ENCODE data around the gene SCYGR5.

The SCYGR5 gene

DNA sequence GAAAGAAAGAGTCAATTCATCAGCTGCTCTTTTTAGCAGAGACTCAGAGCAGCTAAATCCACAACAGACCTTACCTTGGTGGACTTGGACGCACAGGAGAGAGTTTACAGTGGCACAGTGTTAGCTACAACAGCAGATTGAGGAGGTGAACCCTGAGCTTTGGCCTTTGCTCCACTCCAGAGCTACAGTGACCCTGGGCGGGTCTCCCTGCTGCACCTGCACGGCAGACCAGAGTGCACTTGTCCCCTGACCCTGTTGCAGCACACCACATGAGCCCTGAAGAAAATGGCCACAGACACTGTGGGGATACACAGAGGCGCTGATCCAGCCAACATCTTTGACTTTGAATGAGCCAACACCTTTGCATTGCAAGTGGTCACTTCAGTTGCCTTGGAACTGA, 40.3 kb downstream of the SCYGR5 start:
- TF ChIP-seq GATA3 (IDR thresholded peaks at IDR 0.05; ENCODE audit: low read depth, low read length) (no peak), GATA2 (IDR thresholded peaks at IDR 0.05; ENCODE audit: low read depth, low read length) (no peak)

DNA sequence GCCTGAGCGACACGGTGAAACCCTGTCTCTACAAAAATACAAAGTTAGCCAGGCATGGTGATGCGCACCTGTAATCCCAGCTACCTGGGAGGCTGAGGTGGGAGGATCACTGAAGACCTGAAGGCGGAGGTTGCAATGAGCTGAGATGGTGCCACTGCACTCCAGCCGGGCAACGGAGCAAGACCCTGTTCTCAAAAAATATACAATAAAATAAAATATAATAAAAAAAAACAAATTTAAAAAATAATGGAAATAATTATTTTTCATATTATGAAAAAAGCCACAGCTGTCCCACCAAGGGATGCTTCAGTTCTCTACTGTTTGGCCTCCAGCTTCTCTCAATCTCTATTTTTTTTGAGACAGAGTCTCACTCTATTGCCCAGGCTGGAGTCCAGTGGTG, 40.8 kb downstream of the SCYGR5 start:
- TF ChIP-seq GATA2 (IDR thresholded peaks at IDR 0.05; ENCODE audit: low read depth, low read length), result no peak
- TF ChIP-seq GATA3 (IDR thresholded peaks at IDR 0.05; ENCODE audit: low read depth, low read length), result no peak

DNA sequence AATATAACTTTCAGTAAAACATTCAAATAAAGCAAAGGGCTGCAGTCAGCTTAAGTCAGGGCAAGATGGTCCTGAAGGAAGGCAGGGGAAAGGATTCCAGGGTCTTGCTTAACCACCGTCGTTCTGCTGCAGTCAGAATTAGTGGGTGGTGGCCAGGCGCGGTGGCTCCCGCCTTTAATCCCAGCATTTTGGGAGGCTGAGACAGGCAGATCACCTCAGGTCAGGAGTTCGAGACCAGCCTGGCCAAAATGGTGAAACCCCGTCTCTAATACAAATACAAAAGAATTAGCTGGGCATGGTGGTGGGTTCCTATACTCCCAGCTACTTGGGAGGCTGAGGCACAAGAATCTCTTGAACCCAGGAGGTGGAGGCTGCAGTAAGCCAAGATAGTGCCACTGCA, 44.4 kb downstream of the SCYGR5 start:
- TF ChIP-seq GATA3 (IDR thresholded peaks at IDR 0.05; ENCODE audit: low read depth, low read length) (no peak), GATA2 (IDR thresholded peaks at IDR 0.05; ENCODE audit: low read depth, low read length) (no peak)

DNA sequence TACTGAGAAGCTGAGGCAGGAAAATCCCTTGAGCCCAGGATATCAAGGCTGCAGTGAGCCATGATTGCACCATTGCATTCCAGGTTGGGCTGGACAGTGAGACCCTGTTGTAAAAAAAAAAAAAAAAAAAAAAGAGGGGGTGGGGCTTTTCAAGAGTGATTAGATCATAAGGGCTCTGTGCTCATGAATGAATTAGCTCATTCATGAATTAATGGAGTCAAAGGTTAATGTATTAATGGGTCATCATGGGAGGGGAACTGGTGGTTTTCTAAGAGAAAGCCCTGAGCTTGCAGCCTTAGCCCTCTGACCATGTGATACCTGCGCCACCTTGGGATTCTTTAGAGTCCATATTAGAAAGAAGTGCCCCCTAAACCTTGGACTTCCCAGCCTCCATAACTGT, 46.7 kb downstream of the SCYGR5 start:
- no peak for TF ChIP-seq GATA3 (IDR thresholded peaks at IDR 0.05; ENCODE audit: low read depth, low read length)
- no peak for TF ChIP-seq GATA2 (IDR thresholded peaks at IDR 0.05; ENCODE audit: low read depth, low read length)

DNA sequence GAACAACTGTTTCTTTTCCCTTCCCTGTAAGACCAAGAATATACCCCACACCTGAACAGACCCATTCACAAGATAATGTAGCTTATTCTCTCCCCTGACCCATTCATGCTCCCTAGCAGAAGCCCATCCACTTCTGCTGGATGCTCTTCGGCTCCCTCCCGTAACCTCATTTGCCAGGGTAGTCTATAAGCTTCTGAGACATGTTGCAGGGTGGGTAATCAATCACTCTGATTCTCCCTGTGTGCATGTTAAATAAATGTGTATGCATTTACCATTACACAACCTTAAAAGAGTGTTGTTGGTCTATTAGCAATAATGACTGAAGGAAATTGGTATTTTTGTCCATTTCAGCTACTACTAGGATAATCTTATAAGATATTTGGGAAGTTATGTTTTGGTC, 49.9 kb downstream of the SCYGR5 start:
- TF ChIP-seq GATA2 (IDR thresholded peaks at IDR 0.05; ENCODE audit: low read depth, low read length) (no peak), GATA3 (IDR thresholded peaks at IDR 0.05; ENCODE audit: low read depth, low read length) (no peak)
